ENCODE measurements around the gene C16orf96. TPM values are rescaled to one million over a fixed set of nuclear protein-coding genes. Genes with fewer than 3 reads are reported as not detected.

Gene C16orf96
- total RNA-seq, 1 experiment from 2014 or later = 1.4 TPM

DNA sequence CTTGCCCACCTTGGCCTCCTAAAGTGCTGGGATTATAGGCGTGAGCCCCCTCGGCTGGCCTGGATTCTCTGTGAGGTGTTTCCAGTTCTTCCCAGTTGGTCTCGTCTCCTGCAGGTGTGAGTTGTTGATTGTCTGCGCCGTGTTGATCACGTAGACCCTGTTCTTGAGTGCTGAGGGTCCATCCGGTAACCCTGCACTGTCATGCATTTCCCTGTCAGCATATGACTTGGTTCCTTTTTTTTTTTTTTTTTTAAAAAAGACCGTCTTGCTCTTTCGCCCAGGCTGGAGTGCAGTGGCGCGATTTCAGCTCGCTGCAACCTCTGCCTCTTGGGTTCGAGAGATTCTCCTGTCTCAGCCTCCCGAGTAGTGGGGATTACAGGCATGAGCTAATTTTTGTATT is 85.8 kb downstream of the C16orf96 start:
- Histone ChIP-seq H2AK5ac (ENCODE audit: insufficient read length, low read length) (no peak overlapping the region), H3T11ph (ENCODE audit: low read length) (no peak overlapping the region), H3K9ac (ENCODE audit: extremely low read depth, insufficient read length, low read length) (no peak overlapping the region), H3K14ac (ENCODE audit: insufficient read depth, low read length) (no peak overlapping the region), H2BK20ac (ENCODE audit: low read depth, low read length, poor library complexity, severe bottlenecking) (no peak overlapping the region), H3K23ac (ENCODE audit: insufficient read length, low read depth, low read length) (no peak overlapping the region), H3K79me1 (ENCODE audit: insufficient read depth, low read depth, low read length, poor library complexity, severe bottlenecking) (peaks cover 3% of the 10 kb centered on the region), H3K27ac (ENCODE audit: insufficient read length, low read depth, low read length) (no peak overlapping the region), H2BK15ac (ENCODE audit: low read depth, low read length) (no peak overlapping the region), H2BK5ac (ENCODE audit: insufficient read length, low read length) (no peak overlapping the region), H3K4ac (ENCODE audit: low read depth, low read length) (no peak overlapping the region), H2BK12ac (ENCODE audit: insufficient read length, low read depth, low read length) (no peak overlapping the region), H3K23me2 (ENCODE audit: insufficient read length, low read depth, low read length, poor library complexity, severe bottlenecking) (no peaks in the 10 kb centered on the region), H3K9me3 (ENCODE audit: control insufficient read depth, low read depth, low read length) (no peaks in the 10 kb centered on the region), H4K20me1 (ENCODE audit: control insufficient read depth, insufficient read depth, insufficient read length) (no peaks in the 10 kb centered on the region), H4K91ac (ENCODE audit: insufficient read length, low read depth, low read length) (no peak overlapping the region), H3K18ac (ENCODE audit: insufficient read length, low read depth, low read length) (no peak overlapping the region), H2BK120ac (ENCODE audit: low read depth, low read length, poor library complexity, severe bottlenecking) (no peak overlapping the region), H3K79me2 (ENCODE audit: insufficient read depth, low read length) (no peaks in the 10 kb centered on the region; the same call in 1 of the 2 replicates), H3K4me2 (ENCODE audit: insufficient read depth, insufficient read length, low read length) (no peak overlapping the region), H3K56ac (ENCODE audit: insufficient read length, low read depth, low read length) (no peak overlapping the region), H4K8ac (replicated peaks; ENCODE audit: insufficient read length, low read depth, low read length) (no peak overlapping the region), H4K5ac (ENCODE audit: insufficient read length, low read depth, low read length) (no peak overlapping the region), H3K27me3 (ENCODE audit: insufficient read depth, low read length) (no peaks in the 10 kb centered on the region), H2AFZ (ENCODE audit: low read length) (no peak overlapping the region), H3K4me1 (ENCODE audit: insufficient read depth, low read length) (no peaks in the 10 kb centered on the region)
- Mint-ChIP-seq H3K9me3 (no peaks in the 10 kb centered on the region), H3K36me3 (ENCODE audit: insufficient read depth in 1 of 3, low read depth in 3 of 3) (peaks cover 4 to 7% (median 5%) of the 10 kb centered on the region in 3 experiments; a peak in 4 of 7 replicates), H3K4me1 (peaks cover 0 to 3% of the 10 kb centered on the region in 2 experiments; a peak in 1 of 4 replicates), H3K27ac (peak overlapping the region; percentile 27 to 93 (median 85); a peak in 3 of 7 replicates), H3K27me3 (ENCODE audit: low read depth) (no peaks in the 10 kb centered on the region), H3K4me3 (no peak overlapping the region)
- no peak for DNase-seq
- no CpG with 5 or more reads among the region's 14 CpGs for WGBS (ENCODE audit: extremely low coverage, insufficient read length, low lambda C conversion rate)
- TF ChIP-seq CTCF (conservative IDR thresholded peaks at IDR 0.05) = no peak
